GM19463 (cell line): ENCODE results near the gene LEKR1.
A peak's percentile ranks its signal among the peaks of the same experiment; 100 is the strongest.

ENCODE experiments used
- ATAC-seq: cut with Tn5 transposase; IDR thresholded peaks from one replicate; pipeline ENCODE4 v1.9.1; 2021; ENCODE audit warnings: mild to moderate bottlenecking, moderate library complexity; ENCODE audit not compliant: unreplicated experiment

LEKR1 gene

GRCh38 chr3:157046520-157046919 is 220.4 kb downstream of the LEKR1 start:
- ATAC-seq = no peak

- no peak for ATAC-seq
These were observed 224.9 kb downstream of the LEKR1 start for GRCh38 chr3:157051055-157051454.

- no peak for ATAC-seq
These were observed 225.4 kb downstream of the LEKR1 start for GRCh38 chr3:157051591-157051990.

GRCh38 chr3:157056035-157056434 is 229.9 kb downstream of the LEKR1 start:
- no peak for ATAC-seq

GRCh38 chr3:157058392-157059071 is 232.4 kb downstream of the LEKR1 start:
- peak; percentile 48 for ATAC-seq

GRCh38 chr3:157059181-157059580 is 233.0 kb downstream of the LEKR1 start:
- ATAC-seq = peak; percentile 50

- ATAC-seq = peak; percentile 53
These were observed 233.5 kb downstream of the LEKR1 start for GRCh38 chr3:157059661-157060060.

GRCh38 chr3:157061265-157061664 is 235.1 kb downstream of the LEKR1 start:
- no peak for ATAC-seq

- ATAC-seq = no peak
These were observed 237.3 kb downstream of the LEKR1 start for GRCh38 chr3:157063469-157063868.

- ATAC-seq = peak; percentile 3
These were observed 237.8 kb downstream of the LEKR1 start for GRCh38 chr3:157063926-157064325.

- ATAC-seq = peak; percentile 73
These were observed 238.2 kb downstream of the LEKR1 start for GRCh38 chr3:157064402-157064801.

- no peak for ATAC-seq
These were observed 239.0 kb downstream of the LEKR1 start for GRCh38 chr3:157065201-157065600.

- ATAC-seq = no peak
These were observed 240.4 kb downstream of the LEKR1 start for GRCh38 chr3:157066335-157067098.

- ATAC-seq = peak; percentile 41
These were observed 241.0 kb downstream of the LEKR1 start for GRCh38 chr3:157067114-157067513.

- ATAC-seq = no peak
These were observed 243.3 kb downstream of the LEKR1 start for GRCh38 chr3:157069406-157069805.

- ATAC-seq = no peak
These were observed 243.9 kb downstream of the LEKR1 start for GRCh38 chr3:157069846-157070677.

GRCh38 chr3:157070678-157070999 is 244.5 kb downstream of the LEKR1 start:
- ATAC-seq = no peak

GRCh38 chr3:157071744-157072525 is 245.8 kb downstream of the LEKR1 start:
- ATAC-seq = no peak

- ATAC-seq = no peak
These were observed 247.7 kb downstream of the LEKR1 start for GRCh38 chr3:157073810-157074209.

- no peak for ATAC-seq
These were observed 248.3 kb downstream of the LEKR1 start for GRCh38 chr3:157074490-157074889.

GRCh38 chr3:157074981-157075380 is 248.8 kb downstream of the LEKR1 start:
- ATAC-seq = no peak
